HepG2 (cell line): ENCODE results near the gene ARL10. TPM values are rescaled to one million over a fixed set of nuclear protein-coding genes. Genes with fewer than 3 reads are reported as not detected.
A peak's percentile ranks its signal among the peaks of the same experiment; 100 is the strongest.

Experiments
- ATAC-seq: fragments of 200-7000 bp; cut with Tn5 transposase; 3 replicates; pipeline ENCODE4 v1.9.1; 2020; ENCODE audit warnings: mild to moderate bottlenecking, moderate library complexity
- BruUV-seq: library from RNA; stranded (reverse); fragments of 400-500 nt; replicated peaks from 2 replicates; lab custom pipeline; 2021; lab: Mats Ljungman, UMichigan
- CTCF ChIA-PET: fragments of 300-600 bp; formaldehyde crosslinking; extraction: SDS; loops from one replicate; lab custom pipeline; 2021; ENCODE audit warnings: low total read pairs, inconsistent platforms, low intra/inter-chr PET ratio; lab: Yijun Ruan, JAX
- POLR2A ChIA-PET: fragments of 350-600 bp; sonication (Branson Sonifier 250); formaldehyde crosslinking; loops from one replicate; lab custom pipeline; 2020; ENCODE audit warnings: antibody characterized with exemption, inconsistent platforms; lab: Yijun Ruan, JAX
- DNase-seq: peaks from one replicate; pipeline ENCODE4 v3.0.0-alpha.2; 2015; ENCODE audit warnings: low spot score
- FAIRE-seq: peaks from 3 replicates; lab custom pipeline; 2011; peaks lifted over from hg19 to GRCh38; lab: Jason Lieb, UNC
- H2AFZ ChIP-seq: one replicate; pipeline ENCODE4 v1.6.1; 2011; ENCODE audit warnings: low read length, inconsistent platforms
- H3K27ac ChIP-seq: fragments of 300-600 bp; 3 replicates; pipeline ENCODE4 v1.8.0; 2011; ENCODE audit warnings: mixed run types, mild to moderate bottlenecking, mixed read lengths, low read length, inconsistent platforms; ENCODE audit not compliant: insufficient read depth; ENCODE audit errors: extremely low read length
- H3K27me3 ChIP-seq, 2 experiments: fragments of 200-600 bp in 1 of 2; 2 replicates in 1 of 2; 3 replicates in 1 of 2; pipeline versions ENCODE4 v1.6.0 to v1.8.0; 2011; ENCODE audit warnings: low read length in 2 of 2, mild to moderate bottlenecking in 2 of 2, moderate library complexity in 2 of 2, inconsistent platforms in 1 of 2; ENCODE audit not compliant: insufficient read depth in 2 of 2, control insufficient read depth in 1 of 2
- H3K36me3 ChIP-seq, 2 experiments: fragments of 200-600 bp in 1 of 2; replicated peaks in 1 of 2; 2 replicates in 1 of 2; 3 replicates in 1 of 2; pipeline versions ENCODE4 v1.5.1 to v1.8.0; 2011; ENCODE audit warnings: low read length in 2 of 2, inconsistent platforms in 1 of 2; ENCODE audit not compliant: insufficient read depth in 2 of 2, control insufficient read depth in 1 of 2
- H3K4me1 ChIP-seq: 2 replicates; pipeline ENCODE4 v1.5.1; 2012; ENCODE audit warnings: low read length, inconsistent platforms; ENCODE audit not compliant: insufficient read depth
- H3K4me2 ChIP-seq: 2 replicates; pipeline ENCODE4 v1.6.0; 2011; ENCODE audit warnings: low read depth, low read length, inconsistent platforms
- H3K4me3 ChIP-seq, 3 experiments: fragments of 200-600 bp in 1 of 3; sonication (generic), shearing (Covaris generic) in 1 of 3; replicated peaks in 1 of 3; 2 replicates each; pipeline ENCODE4 v1.5.1; 2011 to 2016; ENCODE audit warnings: low read length in 3 of 3, inconsistent platforms in 2 of 3, low read depth in 2 of 3, mild to moderate bottlenecking in 2 of 3, control low read depth in 1 of 3, mixed read lengths in 1 of 3; ENCODE audit not compliant: insufficient read depth in 1 of 3
- H3K79me2 ChIP-seq: one replicate; pipeline ENCODE4 v1.6.1; 2011; ENCODE audit warnings: low read length, inconsistent platforms; ENCODE audit not compliant: insufficient read depth
- H3K9ac ChIP-seq: 2 replicates; pipeline ENCODE4 v1.6.0; 2011; ENCODE audit warnings: mild to moderate bottlenecking, low read depth, low read length, inconsistent platforms; ENCODE audit not compliant: insufficient read depth
- H3K9me3 ChIP-seq: 2 replicates; pipeline ENCODE4 v1.5.1; 2012; ENCODE audit warnings: mild to moderate bottlenecking, low read length
- H4K20me1 ChIP-seq: 2 replicates; pipeline ENCODE4 v1.6.0; 2011; ENCODE audit warnings: inconsistent platforms, mild to moderate bottlenecking, low read length, moderate library complexity; ENCODE audit not compliant: insufficient read depth
- ADNP ChIP-seq: sonication (generic); formaldehyde crosslinking; IDR thresholded peaks from 2 replicates; pipeline ENCODE4 v1.4.0; 2020; ENCODE audit warnings: missing genetic modification reagents
- ATRX ChIP-seq: sonication (generic); formaldehyde crosslinking; IDR thresholded peaks from 2 replicates; pipeline ENCODE4 v1.4.0; 2020; ENCODE audit warnings: missing genetic modification reagents, borderline replicate concordance
- DNMT3B ChIP-seq: conservative IDR thresholded peaks from 2 replicates; pipeline ENCODE4 v1.6.1; 2016; ENCODE audit warnings: missing biosample characterization, control low read depth
- GATAD2A ChIP-seq: IDR thresholded peaks from 2 replicates; pipeline ENCODE4 v1.6.1; 2016
- HDAC1 ChIP-seq: sonication (generic); formaldehyde crosslinking; IDR thresholded peaks from 2 replicates; pipeline ENCODE4 v1.5.1; 2020; ENCODE audit warnings: mild to moderate bottlenecking, missing genetic modification reagents
- IRX3 ChIP-seq: sonication (generic); formaldehyde crosslinking; IDR thresholded peaks from 2 replicates; pipeline ENCODE4 v1.8.1; 2023; ENCODE audit warnings: mild to moderate bottlenecking, low read depth, missing genetic modification reagents, borderline replicate concordance
- ISL2 ChIP-seq: sonication (generic); formaldehyde crosslinking; IDR thresholded peaks from 2 replicates; pipeline ENCODE4 v1.5.0; 2020; ENCODE audit warnings: missing genetic modification reagents
- TARDBP ChIP-seq: sonication (generic); formaldehyde crosslinking; IDR thresholded peaks from 2 replicates; pipeline ENCODE4 v1.8.0; 2022; ENCODE audit warnings: mild to moderate bottlenecking, missing genetic modification reagents
- TMF1 ChIP-seq: sonication (generic); formaldehyde crosslinking; IDR thresholded peaks from 2 replicates; pipeline ENCODE4 v1.8.1; 2022; ENCODE audit warnings: low read depth, missing genetic modification reagents
- ZBTB25 ChIP-seq: IDR thresholded peaks from 2 replicates; pipeline ENCODE4 v1.6.1; 2018; ENCODE audit warnings: missing genetic modification reagents
- ZKSCAN5 ChIP-seq: sonication (generic); formaldehyde crosslinking; IDR thresholded peaks from 2 replicates; pipeline ENCODE4 v1.5.1; 2020; ENCODE audit warnings: mild to moderate bottlenecking, missing genetic modification reagents
- ZNF138 ChIP-seq: sonication (generic); formaldehyde crosslinking; IDR thresholded peaks from 2 replicates; pipeline ENCODE4 v1.5.0; 2020; ENCODE audit warnings: mild to moderate bottlenecking, low read depth, missing genetic modification reagents
- ZNF20 ChIP-seq: sonication (generic); formaldehyde crosslinking; IDR thresholded peaks from 2 replicates; pipeline ENCODE4 v1.4.0; 2020; ENCODE audit warnings: mild to moderate bottlenecking, moderate library complexity, missing genetic modification reagents
- ZNF558 ChIP-seq: sonication (generic); formaldehyde crosslinking; IDR thresholded peaks from 2 replicates; pipeline ENCODE4 v1.9.0; 2022; ENCODE audit warnings: mild to moderate bottlenecking, missing genetic modification reagents, borderline replicate concordance
- ZNF724P ChIP-seq: sonication (generic); formaldehyde crosslinking; IDR thresholded peaks from 2 replicates; pipeline ENCODE4 v1.8.0; 2022; ENCODE audit warnings: missing genetic modification reagents, borderline replicate concordance
- WGBS: methylation state at CpG from one replicate; pipeline ENCODE4 v1.1.6; 2017; ENCODE audit warnings: low lambda C conversion rate; 5-methylcytosine and 5-hydroxymethylcytosine counted together
- in situ Hi-C: cut with HindIII; loops from 2 replicates; pipeline ENCODE4 v1.10.0; 2017; ENCODE audit warnings: low pct_unique_long_range_greater_than_20kb; ENCODE audit not compliant: extremely low pct_ligation_motif_present
- intact Hi-C: fragments of 100-400 bp; cut with micrococcal nuclease; formaldehyde crosslinking; loops from one replicate; pipeline ENCODE4 v1.10.0; 2022; ENCODE audit not compliant: unreplicated experiment
- polyA plus RNA-seq, 8 experiments: library from polyadenylated mRNA; depleted of rRNA in 3 of 8; stranded (reverse) in 7 of 8; unstranded in 1 of 8; fragments of >200 nt; fragmentation: Illumina TruSeq in 4 of 8; extraction: Trizol in 4 of 8; gene quantifications; 2 replicates each; pipeline versions ENCODE4 v1.2.1 to v1.2.3, GENCODE V29; 2011 to 2016; ENCODE audit warnings: low read depth in 4 of 8, missing spikeins in 1 of 8, mixed read lengths in 1 of 8; ENCODE audit not compliant: insufficient read depth in 1 of 8
- total RNA-seq, 5 experiments: library from RNA; depleted of rRNA; stranded (reverse); fragments of >200 nt; fragmentation: Illumina TruSeq; extraction: Trizol; gene quantifications; 2 replicates each; pipeline ENCODE4 v1.2.3, GENCODE V29; 2016; ENCODE audit warnings: low read depth in 1 of 5
- TF ChIP-seq, protein P1 (sequence below): sonication (generic); formaldehyde crosslinking; conservative IDR thresholded peaks from 2 replicates; pipeline ENCODE4 v1.4.0; 2020; ENCODE audit warnings: missing genetic modification reagents

The ARL10 gene
- total and polyA plus RNA-seq, 2 of the 13 experiments (the other 11 are each of a cell fraction or from before 2014, with no cell fraction given), result 0.18 to 0.50 TPM

GRCh38 chr5:176342158-176342483 lies 23.2 kb upstream of the ARL10 start:
- intact Hi-C loops, result no loop called here
- peak; percentile 27; the same call in 2 of the 3 replicates for ATAC-seq
- peaks cover 42% of the 10 kb centered on the region for H3K4me1 ChIP-seq
- 77% methylated on average over 1 of the region's 1 CpG for WGBS
- H3K27ac ChIP-seq, result peak overlapping the region; percentile 47
- H3K4me2 ChIP-seq, result peak overlapping the region; percentile 18; the same call in 1 of the 2 replicates
- no peaks in the 10 kb centered on the region for H3K79me2 ChIP-seq
- H3K36me3 ChIP-seq, result peaks cover 8 to 20% of the 10 kb centered on the region in 2 experiments; a peak in 4 of 5 replicates
- no peaks in the 10 kb centered on the region for H4K20me1 ChIP-seq
- FAIRE-seq, result no peak
- TF ChIP-seq, protein P1, sequence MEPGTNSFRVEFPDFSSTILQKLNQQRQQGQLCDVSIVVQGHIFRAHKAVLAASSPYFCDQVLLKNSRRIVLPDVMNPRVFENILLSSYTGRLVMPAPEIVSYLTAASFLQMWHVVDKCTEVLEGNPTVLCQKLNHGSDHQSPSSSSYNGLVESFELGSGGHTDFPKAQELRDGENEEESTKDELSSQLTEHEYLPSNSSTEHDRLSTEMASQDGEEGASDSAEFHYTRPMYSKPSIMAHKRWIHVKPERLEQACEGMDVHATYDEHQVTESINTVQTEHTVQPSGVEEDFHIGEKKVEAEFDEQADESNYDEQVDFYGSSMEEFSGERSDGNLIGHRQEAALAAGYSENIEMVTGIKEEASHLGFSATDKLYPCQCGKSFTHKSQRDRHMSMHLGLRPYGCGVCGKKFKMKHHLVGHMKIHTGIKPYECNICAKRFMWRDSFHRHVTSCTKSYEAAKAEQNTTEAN (CRISPR knock-in tag), result 0 out of 2 replicates have a peak, but pooled peaks have one; percentile 10
- no peak for TF ChIP-seq GATAD2A (CRISPR knock-in tag)
- TF ChIP-seq ADNP (CRISPR knock-in tag), result no peak
- TF ChIP-seq ISL2 (CRISPR knock-in tag), result peak; percentile 0; the same call in 1 of the 2 replicates
- no peak for TF ChIP-seq ZNF724P (CRISPR knock-in tag)
- no peak for DNase-seq
- no peak overlapping the region for H2AFZ ChIP-seq
- ChIA-PET POLR2A (no interaction called here), CTCF (no interaction called here)
- H3K9me3 ChIP-seq, result no peaks in the 10 kb centered on the region
- in situ Hi-C loops, result no loop called here
- BruUV-seq, result no TSS peak
- no peak overlapping the region for H3K4me3 ChIP-seq
- H3K9ac ChIP-seq, result no peak overlapping the region
- no peaks in the 10 kb centered on the region for H3K27me3 ChIP-seq

GRCh38 chr5:176342766-176343458 lies 22.4 kb upstream of the ARL10 start:
- Histone ChIP-seq H3K4me1 (peaks cover 42% of the 10 kb centered on the region), H3K79me2 (no peaks in the 10 kb centered on the region), H4K20me1 (no peaks in the 10 kb centered on the region), H3K36me3 (peaks cover 13 to 26% of the 10 kb centered on the region in 2 experiments; a peak in 4 of 5 replicates), H3K27me3 (no peaks in the 10 kb centered on the region), H3K4me3 (no peak overlapping the region), H3K27ac (peak overlapping the region; percentile 47), H2AFZ (no peak overlapping the region), H3K4me2 (no peak overlapping the region), H3K9ac (no peak overlapping the region), H3K9me3 (no peaks in the 10 kb centered on the region)
- no TSS peak for BruUV-seq
- no peak; the same call in 2 of the 3 replicates for ATAC-seq
- in situ Hi-C loops, result no loop called here
- DNase-seq, result no peak
- WGBS, result 97% methylated on average over 2 of the region's 2 CpGs
- POLR2A ChIA-PET, result no interaction called here
- FAIRE-seq, result no peak
- intact Hi-C loops, result no loop called here
- CTCF ChIA-PET, result no interaction called here
- TF ChIP-seq ZNF20 (CRISPR knock-in tag), result no peak
- no peak for TF ChIP-seq TMF1 (CRISPR knock-in tag)
- no peak for TF ChIP-seq IRX3 (CRISPR knock-in tag)
- TF ChIP-seq HDAC1 (CRISPR knock-in tag), result no peak
- no peak for TF ChIP-seq ZNF558
- TF ChIP-seq DNMT3B (CRISPR knock-in tag), result no peak
- TF ChIP-seq TARDBP (CRISPR knock-in tag), result no peak
- TF ChIP-seq ZKSCAN5 (CRISPR knock-in tag), result no peak
- TF ChIP-seq ZNF138 (CRISPR knock-in tag), result no peak
- no peak for TF ChIP-seq ATRX (CRISPR knock-in tag)
- no peak for TF ChIP-seq ZBTB25 (CRISPR knock-in tag)
